Purkinje cell (primary cell): ENCODE measurements around the gene MOSPD3. TPM values are rescaled to one million over a fixed set of nuclear protein-coding genes. Genes with fewer than 3 reads are reported as not detected.

ENCODE experiments used
- polyA plus RNA-seq: library from polyadenylated mRNA; unstranded; fragments of >200 nt; fragmentation: Nextera tagmentation; gene quantifications from 2 replicates; pipeline ENCODE4 v1.2.1, GENCODE V29; 2014

Gene MOSPD3, protein sequence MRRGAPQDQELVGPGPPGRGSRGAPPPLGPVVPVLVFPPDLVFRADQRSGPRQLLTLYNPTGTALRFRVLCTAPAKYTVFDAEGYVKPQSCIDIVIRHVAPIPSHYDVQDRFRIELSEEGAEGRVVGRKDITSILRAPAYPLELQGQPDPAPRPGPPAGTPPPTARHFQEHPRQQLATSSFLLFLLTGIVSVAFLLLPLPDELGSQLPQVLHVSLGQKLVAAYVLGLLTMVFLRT
- polyA plus RNA-seq, result 0.34 and 2.2 TPM in 2 replicates

DNA sequence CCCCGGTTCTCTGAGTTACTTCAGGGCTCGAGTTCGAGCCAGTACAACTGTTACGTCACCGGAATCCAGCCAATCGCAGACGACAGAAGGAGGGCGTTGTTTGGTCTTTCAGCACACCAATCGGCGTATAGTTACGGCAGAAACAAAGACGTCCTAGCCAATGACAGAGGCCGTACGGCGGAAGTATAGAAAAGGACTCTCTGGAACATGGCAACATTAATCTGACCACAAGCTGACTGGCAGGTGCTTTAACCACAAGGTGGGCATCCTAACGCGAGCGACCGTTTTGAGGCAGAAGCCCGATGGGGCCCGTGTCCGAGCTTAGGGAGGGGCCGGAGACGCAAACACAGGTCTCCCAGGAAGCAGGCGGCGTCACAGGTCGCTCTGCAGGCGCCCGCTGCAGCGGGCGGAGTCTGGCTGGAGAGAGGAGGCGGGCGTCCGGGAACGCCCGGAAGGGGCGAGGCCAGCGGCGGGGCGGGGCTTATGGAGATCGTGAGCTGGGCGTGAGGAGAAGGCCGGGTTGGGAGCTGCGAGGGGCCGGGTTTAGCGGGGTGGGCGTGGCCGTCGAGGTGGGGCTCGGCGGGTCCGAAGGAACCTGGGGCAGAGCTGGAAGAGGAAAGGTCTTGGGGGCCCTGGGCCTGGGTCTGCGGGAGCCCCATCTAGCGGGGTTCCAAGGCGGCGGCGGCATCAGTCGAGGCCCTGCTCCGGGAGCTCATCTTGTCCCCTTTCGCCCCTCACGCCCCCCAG lies at the start of gene MOSPD3:
TSS of gene MOSPD3 (plus strand) at position 558 of the 747 bp plus-strand sequence. CDS start 252 bp downstream, outside the sequence.

DNA sequence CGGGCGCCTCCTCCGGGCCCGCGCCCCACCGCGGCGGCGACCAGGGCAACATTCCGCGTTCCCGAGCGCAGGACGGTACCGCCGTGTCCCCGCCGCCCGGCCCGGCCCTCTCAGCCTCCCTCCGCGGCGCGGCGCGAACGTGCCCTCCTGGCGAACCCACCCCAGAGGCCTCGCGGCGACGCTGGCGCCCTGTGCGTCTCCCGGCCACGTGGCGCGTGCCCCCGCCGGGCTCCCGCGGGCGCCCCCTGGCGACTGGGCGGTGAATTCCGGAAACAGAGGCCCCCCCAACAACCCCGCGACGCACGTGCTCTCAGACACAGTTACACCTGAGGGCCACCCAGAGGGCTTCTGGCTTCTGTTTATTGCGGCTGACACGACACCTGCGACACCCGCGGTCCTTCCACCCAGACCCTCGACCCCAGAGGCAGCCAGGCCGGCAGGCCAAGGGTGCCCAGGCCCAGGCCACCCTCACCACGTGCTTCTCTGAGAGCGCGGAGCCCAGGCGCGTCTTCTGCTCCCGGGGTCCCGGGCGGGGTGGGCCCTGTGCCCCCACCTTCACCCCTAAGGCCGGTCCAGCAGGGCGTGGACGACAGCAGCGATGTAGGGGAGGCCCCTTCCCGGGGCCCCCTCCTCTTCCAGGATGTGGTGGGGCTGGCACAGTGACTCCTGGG lies 38.5 kb upstream of the MOSPD3 start, which contains the start of gene SAP25:
TSS of gene SAP25 (minus strand) at position 210 of the 671 bp plus-strand sequence. CDS start at position 52, 158 bp downstream.

DNA sequence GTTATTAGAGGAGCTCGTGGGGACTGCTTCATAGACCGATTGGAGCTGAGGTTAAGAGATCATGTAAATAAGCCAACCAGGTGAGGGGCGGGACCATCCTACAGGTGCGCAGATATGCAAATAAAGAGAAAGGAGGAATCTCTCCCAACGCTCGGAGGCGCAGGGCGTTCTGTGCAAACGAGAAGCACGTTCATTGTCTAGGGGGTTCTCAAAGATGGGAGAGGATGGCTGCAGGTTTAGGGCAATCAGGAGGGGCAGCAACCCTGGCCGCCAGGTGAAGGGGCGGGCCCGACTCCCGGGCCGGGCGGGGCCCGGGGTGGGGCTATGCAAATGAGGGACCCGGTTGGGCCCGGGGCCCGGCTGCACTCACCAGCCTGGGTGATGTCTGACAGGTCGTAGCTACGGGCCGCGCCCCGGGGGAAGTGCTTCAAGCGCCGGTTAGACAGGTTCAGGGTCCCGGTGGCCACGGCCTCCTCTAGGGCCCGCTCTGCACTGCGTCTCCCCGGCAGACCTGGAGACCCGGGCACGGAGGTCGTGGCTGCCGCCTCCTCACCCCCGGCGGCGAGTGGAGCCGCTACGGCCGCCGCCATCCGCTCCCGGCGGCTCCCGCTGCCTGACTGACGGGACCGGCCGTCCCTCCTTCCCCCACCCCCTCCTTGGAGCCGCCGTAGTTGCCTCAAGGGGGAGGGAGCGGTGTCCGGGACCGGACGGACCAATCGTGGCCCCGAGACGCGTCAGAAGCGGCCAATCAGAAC lies 26.7 kb upstream of the MOSPD3 start, which contains the start of gene LRCH4:
TSS of gene LRCH4 (minus strand) at position 619 of the 755 bp plus-strand sequence. CDS start at position 590, 29 bp downstream.

DNA sequence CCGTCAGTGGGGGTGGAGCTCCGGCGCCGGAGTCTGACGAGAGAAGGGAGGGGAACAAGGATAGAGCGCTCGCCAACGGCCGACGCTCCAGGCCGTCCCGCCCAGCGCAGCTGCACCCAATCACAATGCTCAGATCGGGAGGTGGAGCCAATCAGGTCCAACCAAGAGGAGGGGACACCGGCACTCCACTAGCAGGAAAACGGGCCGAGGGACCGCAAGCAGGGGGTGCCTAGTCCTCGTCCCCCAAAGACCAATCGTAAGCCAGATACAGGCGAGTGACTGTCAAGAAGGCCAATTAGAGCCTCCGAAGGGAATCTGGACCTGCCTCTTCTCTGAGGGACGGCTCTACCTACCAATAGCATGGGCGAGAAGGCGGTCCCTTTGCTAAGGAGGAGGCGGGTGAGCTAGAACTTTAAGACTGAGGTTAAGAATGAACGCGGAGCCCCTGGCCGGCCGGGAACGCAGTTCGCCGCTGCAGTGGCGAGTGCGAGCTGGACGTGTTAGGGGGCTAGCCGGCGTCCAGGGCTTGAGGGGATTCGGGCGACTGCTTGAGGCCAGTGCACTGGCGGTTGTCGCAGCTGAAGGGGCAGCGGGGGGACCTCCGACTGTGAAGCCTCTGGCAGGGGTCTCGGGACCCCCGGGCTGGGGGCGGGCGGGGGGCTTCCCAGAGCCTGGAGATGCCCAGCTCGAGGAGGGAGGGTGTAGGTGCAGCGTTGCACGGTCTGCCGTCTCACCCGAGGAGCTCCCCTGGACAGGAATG lies 25.9 kb upstream of the MOSPD3 start, which contains the start of gene FBXO24:
TSS of gene FBXO24 (plus strand) at position 63 of the 760 bp plus-strand sequence. CDS start at position 361, 298 bp downstream.

DNA sequence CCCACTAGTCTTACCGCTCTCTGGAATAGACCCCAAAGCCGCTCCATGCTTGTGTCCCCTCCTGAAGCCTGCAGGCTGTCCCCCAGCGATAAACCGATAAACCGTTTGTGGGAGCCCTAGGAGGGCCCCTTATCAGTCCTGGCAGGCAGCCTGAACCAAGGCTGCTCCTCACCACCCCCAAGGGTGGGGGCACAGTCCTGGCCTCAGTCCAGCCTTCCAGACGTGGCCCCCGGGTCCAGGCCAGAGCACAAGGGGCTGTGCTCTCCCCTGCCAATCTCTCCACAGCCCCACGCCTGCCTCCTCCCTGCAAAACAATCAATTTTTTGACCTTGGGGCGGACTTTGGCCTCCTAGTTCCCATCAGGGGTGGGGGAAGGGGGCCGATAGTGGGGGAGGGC lies 29.1 kb downstream of the MOSPD3 start, which contains the start of gene TFR2:
TSS of gene TFR2 (minus strand) at position 90 of the 397 bp plus-strand sequence. CDS start at position 47, 43 bp downstream.

DNA sequence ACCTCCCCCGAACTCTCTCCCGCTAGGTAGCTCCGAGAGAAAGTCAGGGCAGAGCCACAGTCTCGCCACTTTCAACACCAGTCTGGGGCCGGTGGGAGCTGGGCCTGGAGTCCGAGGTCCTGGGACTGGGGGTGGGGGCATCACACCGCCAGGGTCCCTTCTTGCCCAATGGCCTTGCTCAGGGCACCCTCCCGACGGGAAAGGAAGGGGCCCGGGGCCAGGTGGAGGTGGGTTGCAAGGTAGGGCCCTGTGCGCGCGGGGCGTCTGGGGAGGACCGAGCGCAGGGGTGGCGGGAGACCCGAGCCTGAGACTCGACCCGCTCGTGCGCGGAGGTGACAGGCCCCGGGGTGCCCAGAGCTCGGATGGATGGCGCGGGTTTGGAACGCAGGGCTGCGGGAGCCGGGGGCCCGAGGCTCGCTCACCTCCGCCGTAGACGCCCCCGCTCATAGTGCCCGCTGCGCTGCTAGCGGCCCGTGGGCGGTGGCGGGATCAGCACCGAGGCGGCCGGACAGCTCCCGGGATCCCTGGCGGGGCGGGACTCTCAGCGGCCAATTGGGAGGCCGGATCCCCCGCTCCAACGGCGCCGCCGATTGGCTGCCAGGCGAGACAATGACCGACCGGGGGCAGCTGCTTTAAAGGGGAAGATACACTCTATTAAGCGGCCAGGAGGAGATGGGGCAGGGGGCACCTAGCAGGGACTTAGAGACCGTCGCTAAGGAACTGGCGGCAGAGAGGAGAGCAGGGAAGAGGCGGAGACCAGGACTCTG lies 43.8 kb downstream of the MOSPD3 start, which contains the start of gene ACTL6B:
TSS of gene ACTL6B (minus strand) at position 541 of the 767 bp plus-strand sequence. CDS start at position 447, 94 bp downstream.

Other genes with a start within 250 kb of the MOSPD3 start
- 5.6 and 8.2 TPM in 2 replicates for gene PILRA, start 239.1 kb upstream of the MOSPD3 start, polyA plus RNA-seq
- 8.7 and 9.3 TPM in 2 replicates for gene ZCWPW1, start 183.8 kb upstream of the MOSPD3 start, polyA plus RNA-seq
- gene MEPCE, start 182.7 kb upstream of the MOSPD3 start, polyA plus RNA-seq, result 7.8 and 8.8 TPM in 2 replicates
- 6.0 and 6.2 TPM in 2 replicates for gene PPP1R35, start 176.0 kb upstream of the MOSPD3 start, polyA plus RNA-seq
- gene SPACDR, start 148.3 kb upstream of the MOSPD3 start, polyA plus RNA-seq, result 0.66 and 1.3 TPM in 2 replicates
- 2.3 and 2.4 TPM in 2 replicates for gene TSC22D4, start 133.3 kb upstream of the MOSPD3 start, polyA plus RNA-seq
- not detected in 2 replicates for gene NYAP1, start 128.6 kb upstream of the MOSPD3 start, polyA plus RNA-seq
- 12.1 and 14.5 TPM in 2 replicates for gene AGFG2, start 73.3 kb upstream of the MOSPD3 start, polyA plus RNA-seq
- gene SAP25, start 38.6 kb upstream of the MOSPD3 start, polyA plus RNA-seq, result not detected in 2 replicates
- gene LRCH4, start 26.4 kb upstream of the MOSPD3 start, polyA plus RNA-seq, result 0.34 TPM in 1 of 2 replicates, not detected in the other
- gene FBXO24, start 26.2 kb upstream of the MOSPD3 start, polyA plus RNA-seq, result not detected in 2 replicates
- 0.43 TPM in 1 of 2 replicates, not detected in the other for gene PCOLCE, start 10.2 kb upstream of the MOSPD3 start, polyA plus RNA-seq
- 0.17 and 0.55 TPM in 2 replicates for gene TFR2, start 29.0 kb downstream of the MOSPD3 start, polyA plus RNA-seq
- gene ACTL6B, start 43.9 kb downstream of the MOSPD3 start, polyA plus RNA-seq, result 15.7 and 21.5 TPM in 2 replicates
- 3.3 and 3.8 TPM in 2 replicates for gene GNB2, start 61.2 kb downstream of the MOSPD3 start, polyA plus RNA-seq
- gene GIGYF1, start 81.7 kb downstream of the MOSPD3 start, polyA plus RNA-seq, result 1.1 and 1.4 TPM in 2 replicates
- 21.3 and 34.3 TPM in 2 replicates for gene POP7, start 93.6 kb downstream of the MOSPD3 start, polyA plus RNA-seq
- gene EPO, start 107.9 kb downstream of the MOSPD3 start, polyA plus RNA-seq, result not detected in 2 replicates
- not detected in 2 replicates for gene ZAN, start 121.1 kb downstream of the MOSPD3 start, polyA plus RNA-seq
- not detected in 2 replicates for gene EPHB4, start 215.0 kb downstream of the MOSPD3 start, polyA plus RNA-seq
- gene SLC12A9, start 240.2 kb downstream of the MOSPD3 start, polyA plus RNA-seq, result 0.47 and 2.5 TPM in 2 replicates